Endothelial cell of umbilical vein (primary cell): Measurements from ENCODE around the gene DSCAML1. TPM values are rescaled to one million over a fixed set of nuclear protein-coding genes. Genes with fewer than 3 reads are reported as not detected.

Experiments
- BruUV-seq: library from RNA; stranded (reverse); fragments of 400-500 nt; replicated peaks from 2 replicates; lab custom pipeline; 2021; lab: Mats Ljungman, UMichigan
- CTCF ChIA-PET: fragments of 300-600, 350-600 bp; sonication (Branson Sonifier 250); formaldehyde crosslinking; loops from one replicate; lab custom pipeline; 2021; ENCODE audit warnings: antibody characterized with exemption, inconsistent platforms; lab: Charles Lee
- POLR2A ChIA-PET: fragments of 300-600, 350-600 bp; sonication (Branson Sonifier 250); formaldehyde crosslinking; loops from one replicate; lab custom pipeline; 2021; ENCODE audit warnings: antibody characterized with exemption, inconsistent platforms; lab: Charles Lee
- DNase-seq: peaks from one replicate; pipeline ENCODE4 v3.0.0-alpha.2; 2011; ENCODE audit warnings: low read depth, low spot score
- FAIRE-seq: peaks from 2 replicates; lab custom pipeline; 2011; peaks lifted over from hg19 to GRCh38; lab: Jason Lieb, UNC
- H2AFZ ChIP-seq: 2 replicates; pipeline ENCODE4 v1.6.0; 2012; ENCODE audit warnings: low read depth, low read length, control low read depth, inconsistent platforms
- H3K27ac ChIP-seq: 2 replicates; pipeline ENCODE4 v1.5.1; 2011; ENCODE audit warnings: low read depth, mild to moderate bottlenecking, control low read depth, low read length, moderate library complexity; ENCODE audit not compliant: insufficient read depth
- H3K27me3 ChIP-seq, 2 experiments: 2 replicates each; pipeline versions ENCODE4 v1.6.0 to v1.6.1; 2011; ENCODE audit warnings: low read length in 2 of 2, mixed read lengths in 1 of 2; ENCODE audit not compliant: control insufficient read depth in 2 of 2, insufficient read depth in 2 of 2
- H3K36me3 ChIP-seq, 2 experiments: 2 replicates in 1 of 2; 3 replicates in 1 of 2; pipeline ENCODE4 v1.5.1; 2011; ENCODE audit warnings: low read length in 2 of 2, mild to moderate bottlenecking in 1 of 2, moderate library complexity in 1 of 2; ENCODE audit not compliant: control insufficient read depth in 2 of 2, insufficient read depth in 2 of 2; ENCODE audit errors: extremely low read depth in 1 of 2
- H3K4me1 ChIP-seq: 3 replicates; pipeline ENCODE4 v1.5.1; 2011; ENCODE audit warnings: mild to moderate bottlenecking, low read length; ENCODE audit not compliant: control insufficient read depth, insufficient read depth; ENCODE audit errors: extremely low read depth
- H3K4me2 ChIP-seq: 2 replicates; pipeline ENCODE4 v1.6.1; 2011; ENCODE audit warnings: low read length, control low read depth, mixed read lengths; ENCODE audit not compliant: insufficient read depth
- H3K4me3 ChIP-seq, 3 experiments: fragments of 200-600 bp in 1 of 3; sonication (generic), shearing (Covaris generic) in 1 of 3; replicated peaks in 1 of 3; 2 replicates each; pipeline ENCODE4 v1.5.1; 2011 to 2016; ENCODE audit warnings: control low read depth in 3 of 3, low read length in 3 of 3, mild to moderate bottlenecking in 2 of 3, inconsistent platforms in 1 of 3, low read depth in 1 of 3, moderate library complexity in 1 of 3; ENCODE audit not compliant: insufficient read depth in 1 of 3
- H3K79me2 ChIP-seq: 2 replicates; pipeline ENCODE4 v1.6.0; 2012; ENCODE audit warnings: low read length, inconsistent platforms; ENCODE audit not compliant: control insufficient read depth, insufficient read depth
- H3K9ac ChIP-seq: replicated peaks from 2 replicates; pipeline ENCODE3; 2011; ENCODE audit warnings: low read length, control low read depth; ENCODE audit not compliant: insufficient read depth; ENCODE audit errors: extremely low read depth
- H3K9me1 ChIP-seq: replicated peaks from 3 replicates; pipeline ENCODE4 v1.6.0; 2011; ENCODE audit warnings: mild to moderate bottlenecking, low read length; ENCODE audit not compliant: control insufficient read depth, insufficient read depth; ENCODE audit errors: extremely low read depth
- H3K9me3 ChIP-seq: replicated peaks from 2 replicates; pipeline ENCODE4 v1.5.1; 2012; ENCODE audit warnings: low read length, inconsistent platforms; ENCODE audit not compliant: control insufficient read depth, insufficient read depth
- H4K20me1 ChIP-seq: replicated peaks from 2 replicates; pipeline ENCODE3; 2011; ENCODE audit warnings: mild to moderate bottlenecking, low read length; ENCODE audit not compliant: control insufficient read depth, insufficient read depth; ENCODE audit errors: extremely low read depth
- EZH2 ChIP-seq: IDR thresholded peaks from 2 replicates; pipeline ENCODE4 v1.6.1; 2012; ENCODE audit warnings: borderline replicate concordance, low read depth, mild to moderate bottlenecking, moderate library complexity, low read length, inconsistent platforms; ENCODE audit not compliant: severe bottlenecking
- FOS ChIP-seq: IDR thresholded peaks from 2 replicates; pipeline ENCODE4 v1.6.1; 2011; ENCODE audit warnings: mild to moderate bottlenecking, low read length, moderate library complexity, borderline replicate concordance; ENCODE audit not compliant: insufficient read depth
- GATA2 ChIP-seq: IDR thresholded peaks from 2 replicates; pipeline ENCODE4 v1.7.0; 2011; ENCODE audit warnings: low read depth, mild to moderate bottlenecking, moderate library complexity, mixed read lengths, low read length; ENCODE audit not compliant: insufficient read length, insufficient read depth
- JUN ChIP-seq: IDR thresholded peaks from 2 replicates; pipeline ENCODE4 v1.6.1; 2011; ENCODE audit warnings: borderline replicate concordance, low read depth; ENCODE audit not compliant: insufficient read length, insufficient read depth
- MYC ChIP-seq: IDR thresholded peaks from one replicate; pipeline ENCODE4 v1.6.1; 2011; ENCODE audit warnings: mild to moderate bottlenecking, low read depth, low read length
- POLR2A ChIP-seq: IDR thresholded peaks from 2 replicates; pipeline ENCODE4 v1.6.1; 2012; ENCODE audit warnings: low read depth, mild to moderate bottlenecking, control low read depth, low read length
- POLR2AphosphoS5 ChIP-seq: IDR thresholded peaks from 2 replicates; pipeline ENCODE4 v1.6.1; 2012; ENCODE audit warnings: low read depth, mild to moderate bottlenecking, control low read depth, low read length, moderate library complexity; ENCODE audit not compliant: insufficient read depth
- dilution Hi-C: fragments of 300-500 bp; cut with MboI; formaldehyde crosslinking; loops from one replicate; pipeline ENCODE4 v1.15.0; 2019; ENCODE audit warnings: low sequenced_read_pairs; ENCODE audit not compliant: extremely low pct_ligation_motif_present
- intact Hi-C: fragments of 100-400 bp; cut with micrococcal nuclease; formaldehyde crosslinking; loops from one replicate; pipeline ENCODE4 v1.10.0; 2022
- polyA plus RNA-seq, 4 experiments: library from polyadenylated mRNA; depleted of rRNA in 3 of 4; stranded (reverse) in 3 of 4; unstranded in 1 of 4; fragments of >200 nt; gene quantifications; 2 replicates each; pipeline versions ENCODE4 v1.2.1 to v1.2.3, GENCODE V29; 2011 to 2012; ENCODE audit warnings: missing spikeins in 1 of 4
- total RNA-seq: library from RNA; stranded (reverse); gene quantifications from 2 replicates; pipeline ENCODE4 v1.2.3, GENCODE V29; 2021
- TF ChIP-seq, protein P1 (sequence below): IDR thresholded peaks from 2 replicates; pipeline ENCODE4 v1.6.1; 2011; ENCODE audit not compliant: insufficient read depth, insufficient read length
- TF ChIP-seq, protein P2 (sequence below), 2 donors: IDR thresholded peaks; 1 replicate in 1 of 2; 2 replicates in 1 of 2; pipeline ENCODE4 v1.5.1; 2011; ENCODE audit warnings: low read length in 2 of 2, mild to moderate bottlenecking in 2 of 2, moderate library complexity in 2 of 2, control low read depth in 1 of 2, inconsistent platforms in 1 of 2, low read depth in 1 of 2; ENCODE audit not compliant: insufficient read depth in 1 of 2; ENCODE audit errors: extremely low read depth in 1 of 2

DSCAML1 gene
- total and polyA plus RNA-seq, 2 donors (not counting 3 experiments of a cell fraction or from before 2014, with no cell fraction given): not detected

DNA sequence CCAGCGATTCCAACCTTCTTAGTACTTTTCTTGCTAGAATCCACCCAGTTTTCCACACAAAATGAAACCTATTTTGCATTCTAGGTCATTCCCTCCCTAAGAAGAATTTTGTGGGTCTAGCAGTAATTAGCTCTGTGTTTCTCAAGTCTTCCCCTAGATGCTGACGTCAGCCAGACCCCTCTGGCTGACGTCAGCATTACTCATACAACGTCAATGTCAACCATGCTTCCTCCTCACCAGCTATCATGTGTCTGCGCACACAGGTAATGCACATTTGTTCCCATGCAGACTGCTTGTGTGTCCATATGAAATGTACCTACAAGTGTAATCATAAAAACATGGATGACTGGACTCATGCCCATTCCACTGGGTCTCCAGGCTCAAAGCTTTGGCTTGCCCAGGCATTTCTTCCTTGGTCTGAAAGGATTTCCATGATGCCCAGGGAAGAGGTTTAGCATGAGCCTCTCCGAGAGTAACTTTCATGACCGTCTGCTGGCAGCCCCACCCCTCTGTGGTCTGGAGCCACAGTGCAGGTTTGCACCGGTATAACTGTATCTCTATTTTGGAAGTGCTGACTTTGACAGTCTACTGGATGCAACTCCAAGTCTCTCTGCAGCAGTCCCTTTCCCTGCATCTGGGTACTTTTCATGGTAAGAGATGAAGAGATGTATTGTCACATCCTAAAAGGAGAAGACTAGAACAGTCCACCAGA is 58.6 kb downstream of the DSCAML1 start:
- no peak for TF ChIP-seq GATA2
- TF ChIP-seq POLR2A: no peak
- no peak for TF ChIP-seq FOS
- TF ChIP-seq JUN: no peak
- TF ChIP-seq, protein P1, sequence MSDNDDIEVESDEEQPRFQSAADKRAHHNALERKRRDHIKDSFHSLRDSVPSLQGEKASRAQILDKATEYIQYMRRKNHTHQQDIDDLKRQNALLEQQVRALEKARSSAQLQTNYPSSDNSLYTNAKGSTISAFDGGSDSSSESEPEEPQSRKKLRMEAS: no peak
- no peak for TF ChIP-seq EZH2
- TF ChIP-seq, protein P2, sequence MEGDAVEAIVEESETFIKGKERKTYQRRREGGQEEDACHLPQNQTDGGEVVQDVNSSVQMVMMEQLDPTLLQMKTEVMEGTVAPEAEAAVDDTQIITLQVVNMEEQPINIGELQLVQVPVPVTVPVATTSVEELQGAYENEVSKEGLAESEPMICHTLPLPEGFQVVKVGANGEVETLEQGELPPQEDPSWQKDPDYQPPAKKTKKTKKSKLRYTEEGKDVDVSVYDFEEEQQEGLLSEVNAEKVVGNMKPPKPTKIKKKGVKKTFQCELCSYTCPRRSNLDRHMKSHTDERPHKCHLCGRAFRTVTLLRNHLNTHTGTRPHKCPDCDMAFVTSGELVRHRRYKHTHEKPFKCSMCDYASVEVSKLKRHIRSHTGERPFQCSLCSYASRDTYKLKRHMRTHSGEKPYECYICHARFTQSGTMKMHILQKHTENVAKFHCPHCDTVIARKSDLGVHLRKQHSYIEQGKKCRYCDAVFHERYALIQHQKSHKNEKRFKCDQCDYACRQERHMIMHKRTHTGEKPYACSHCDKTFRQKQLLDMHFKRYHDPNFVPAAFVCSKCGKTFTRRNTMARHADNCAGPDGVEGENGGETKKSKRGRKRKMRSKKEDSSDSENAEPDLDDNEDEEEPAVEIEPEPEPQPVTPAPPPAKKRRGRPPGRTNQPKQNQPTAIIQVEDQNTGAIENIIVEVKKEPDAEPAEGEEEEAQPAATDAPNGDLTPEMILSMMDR (IDR thresholded peaks at IDR 0.05; ENCODE audit: extremely low read depth in 1 of 2, insufficient read depth in 1 of 2, low read depth in 1 of 2, low read length in 2 of 2): no peak
- no peak for TF ChIP-seq POLR2AphosphoS5
- no peak for TF ChIP-seq MYC
- CTCF ChIA-PET: no interaction called here
- FAIRE-seq: no peak

More for the DNA sequence above, 58.6 kb downstream of the DSCAML1 start:
- Histone ChIP-seq H3K9me3 (no peaks in the 10 kb centered on the region), H2AFZ (no peak overlapping the region), H3K4me2 (no peak overlapping the region), H3K27ac (no peak overlapping the region), H3K36me3 (no peaks in the 10 kb centered on the region), H3K27me3 (no peaks in the 10 kb centered on the region), H3K4me3 (no peak overlapping the region), H4K20me1 (no peaks in the 10 kb centered on the region), H3K9ac (no peak overlapping the region), H3K79me2 (no peaks in the 10 kb centered on the region), H3K9me1 (no peaks in the 10 kb centered on the region), H3K4me1 (no peaks in the 10 kb centered on the region)
- intact Hi-C loops (no loop called here), dilution Hi-C loops (no loop called here)
- POLR2A ChIA-PET: no interaction called here
- DNase-seq: no peak
- BruUV-seq: no TSS peak
